OCI-LY3 (cell line): Measurements from ENCODE around the gene TMEM121B.

Experiments
- EZH2phosphoT487 ChIP-seq: fragments of 200-600 bp; shearing (Covaris generic); IDR thresholded peaks from 2 replicates; pipeline ENCODE4 v1.6.1; 2018; ENCODE audit warnings: antibody characterized with exemption, mixed run types, low read depth
- TF ChIP-seq, protein P1 (sequence below): fragments of 200-600, 300-600 bp; sonication (generic); IDR thresholded peaks from 2 replicates; pipeline ENCODE4 v1.5.1; 2014; ENCODE audit warnings: antibody characterized with exemption, low read length, low read depth

- TF ChIP-seq, protein P1, sequence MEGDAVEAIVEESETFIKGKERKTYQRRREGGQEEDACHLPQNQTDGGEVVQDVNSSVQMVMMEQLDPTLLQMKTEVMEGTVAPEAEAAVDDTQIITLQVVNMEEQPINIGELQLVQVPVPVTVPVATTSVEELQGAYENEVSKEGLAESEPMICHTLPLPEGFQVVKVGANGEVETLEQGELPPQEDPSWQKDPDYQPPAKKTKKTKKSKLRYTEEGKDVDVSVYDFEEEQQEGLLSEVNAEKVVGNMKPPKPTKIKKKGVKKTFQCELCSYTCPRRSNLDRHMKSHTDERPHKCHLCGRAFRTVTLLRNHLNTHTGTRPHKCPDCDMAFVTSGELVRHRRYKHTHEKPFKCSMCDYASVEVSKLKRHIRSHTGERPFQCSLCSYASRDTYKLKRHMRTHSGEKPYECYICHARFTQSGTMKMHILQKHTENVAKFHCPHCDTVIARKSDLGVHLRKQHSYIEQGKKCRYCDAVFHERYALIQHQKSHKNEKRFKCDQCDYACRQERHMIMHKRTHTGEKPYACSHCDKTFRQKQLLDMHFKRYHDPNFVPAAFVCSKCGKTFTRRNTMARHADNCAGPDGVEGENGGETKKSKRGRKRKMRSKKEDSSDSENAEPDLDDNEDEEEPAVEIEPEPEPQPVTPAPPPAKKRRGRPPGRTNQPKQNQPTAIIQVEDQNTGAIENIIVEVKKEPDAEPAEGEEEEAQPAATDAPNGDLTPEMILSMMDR = no peak
- TF ChIP-seq EZH2phosphoT487 = no peak
These were observed 24.1 kb downstream of the TMEM121B start for GRCh38 chr22:17097062-17097461.
